GM21529 (cell line): ENCODE measurements around the gene ETFB.

Experiments
- ATAC-seq: cut with Tn5 transposase; IDR thresholded peaks from one replicate; pipeline ENCODE4 v1.9.1; 2021; ENCODE audit not compliant: unreplicated experiment

Gene ETFB

DNA sequence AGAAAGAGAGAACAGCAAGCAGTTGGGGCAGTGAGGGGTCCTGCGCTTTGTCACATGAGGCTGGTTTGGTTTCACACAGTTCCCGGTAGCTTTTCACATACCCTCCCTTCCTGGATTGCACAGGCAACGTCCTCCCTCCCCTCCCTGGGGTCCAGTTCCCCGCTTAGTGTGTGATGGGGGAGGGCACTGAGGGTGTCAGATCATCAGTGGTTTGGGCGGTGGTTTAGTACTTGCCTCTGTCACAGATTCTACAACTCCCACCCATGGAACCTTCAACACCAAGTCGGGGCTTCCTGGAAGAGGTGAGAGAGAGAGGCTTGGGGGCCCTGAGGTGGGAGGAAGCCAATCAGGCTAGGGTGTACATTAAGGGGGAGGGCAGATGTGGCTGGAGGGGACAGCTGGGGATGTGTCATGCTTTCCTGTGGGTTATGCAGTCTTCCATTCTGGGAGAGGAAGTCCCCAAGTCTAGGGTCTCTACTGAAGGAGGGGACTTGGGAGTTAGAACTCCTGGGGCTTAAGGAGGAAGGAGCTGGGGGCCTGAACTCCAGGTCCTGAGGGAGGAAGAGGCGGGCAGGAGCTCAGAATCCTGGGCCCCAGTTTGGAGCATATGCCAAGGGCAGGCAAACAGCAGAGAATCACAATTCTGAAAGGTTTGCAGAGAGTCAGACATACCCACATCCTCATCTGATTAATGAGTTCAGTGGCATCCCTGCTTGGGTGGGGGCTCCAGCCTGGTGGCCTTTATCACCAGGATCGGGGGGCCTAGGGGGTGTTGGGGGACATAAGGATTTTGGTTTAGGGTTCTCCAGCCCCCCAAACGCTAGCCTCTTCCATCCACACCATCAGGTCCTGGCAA, 6.7 kb upstream of the ETFB start, which contains the start of gene NKG7:
Gene NKG7 (minus strand): TSS at position 6 of the 856 bp plus-strand sequence. CDS start 119 bp downstream, outside the sequence.
- no peak for ATAC-seq

GRCh38 chr19:51372021-51372648, 5.9 kb upstream of the ETFB start:
- no peak for ATAC-seq

DNA sequence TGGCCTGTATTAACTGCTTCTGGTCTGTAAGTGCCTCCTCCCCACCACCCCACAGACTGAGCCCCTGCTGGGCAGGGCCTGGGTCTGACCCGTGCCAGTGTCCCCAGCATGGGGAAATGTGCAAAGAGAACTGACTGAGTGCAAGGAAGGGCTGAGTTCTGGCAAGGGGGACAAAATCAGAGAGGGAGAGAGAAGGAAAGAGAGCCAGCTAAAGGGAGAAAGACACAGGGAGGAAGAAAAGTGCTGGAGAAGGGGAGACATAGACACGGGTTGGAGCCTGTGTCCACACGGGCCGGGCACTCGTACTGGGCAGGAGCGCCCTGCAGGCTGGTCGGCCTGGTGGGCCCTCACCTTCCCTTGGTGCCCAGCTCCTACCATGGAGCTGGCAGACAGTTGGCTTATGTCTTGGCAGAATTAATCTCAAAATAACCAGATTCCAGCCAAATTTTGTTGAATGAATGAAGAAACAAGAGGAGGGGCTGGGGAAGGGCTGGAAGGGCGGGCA, 5.0 kb upstream of the ETFB start:
- no peak for ATAC-seq

DNA sequence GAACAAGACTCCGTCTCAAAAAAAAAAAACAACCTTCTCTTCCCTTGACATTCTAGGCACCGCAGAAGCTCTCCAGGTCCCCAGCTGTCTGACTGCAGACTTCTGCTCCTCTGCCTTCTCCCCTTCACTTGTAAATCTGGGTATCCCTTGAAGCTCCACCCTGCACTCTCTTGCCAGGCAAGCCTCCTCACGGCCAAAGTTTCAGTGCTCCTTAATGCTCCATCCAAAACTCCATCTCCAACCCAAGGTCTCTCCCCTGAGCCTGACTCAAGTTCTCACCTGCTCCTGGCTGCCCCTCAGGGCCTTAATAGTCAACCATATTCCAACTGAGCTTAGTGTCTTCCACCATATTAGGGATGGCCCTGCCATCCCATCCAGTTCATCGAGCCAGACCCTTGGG, 4.0 kb upstream of the ETFB start:
- no peak for ATAC-seq

DNA sequence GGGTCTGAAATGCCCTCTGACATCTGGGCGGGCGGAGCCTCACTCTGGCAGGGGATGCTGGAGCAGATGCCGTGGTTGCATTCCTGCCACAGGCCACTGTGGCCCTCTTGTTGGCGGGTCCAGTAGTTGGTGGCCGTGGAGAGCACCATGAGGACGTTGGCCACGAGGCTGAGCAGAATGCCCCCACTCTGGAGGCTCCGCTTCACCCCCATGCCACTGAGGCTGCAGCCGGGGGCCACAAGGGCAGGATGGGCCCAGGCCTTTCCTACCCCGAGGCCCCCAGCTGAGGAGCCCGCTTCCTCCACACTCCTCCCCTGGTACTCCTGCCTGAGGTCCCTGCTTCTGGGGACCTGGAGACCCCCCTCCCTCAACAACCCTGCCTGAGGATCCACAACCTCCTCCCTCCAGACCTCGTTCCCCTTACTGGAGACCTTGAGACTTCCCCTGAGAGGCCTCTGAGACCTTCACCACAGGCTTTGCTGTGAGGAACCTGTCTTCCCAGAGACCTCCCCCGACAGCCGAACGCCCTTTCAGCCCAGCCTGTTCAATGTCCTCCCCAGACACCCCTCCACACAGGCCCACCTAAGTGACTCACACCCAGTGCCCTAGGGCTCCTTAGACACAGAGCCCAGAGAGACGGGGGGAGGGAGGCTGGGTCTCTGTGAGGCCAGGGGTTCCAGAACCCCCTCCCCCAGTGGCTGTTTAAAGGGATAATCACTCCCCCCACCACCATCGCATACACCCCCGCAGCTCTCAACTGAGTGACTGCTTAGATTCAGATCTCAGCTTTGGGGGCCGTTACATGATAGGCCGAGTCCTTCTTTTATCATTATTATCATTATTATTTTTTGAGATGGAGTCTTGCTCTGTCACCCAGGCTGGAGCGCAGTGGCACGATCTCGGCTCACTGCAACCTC, 2.4 kb upstream of the ETFB start, which contains the start of gene CLDND2:
Gene CLDND2 (minus strand): TSS at position 638 of the 917 bp plus-strand sequence. CDS start 426 bp downstream, at position 212.
- ATAC-seq: no peak

DNA sequence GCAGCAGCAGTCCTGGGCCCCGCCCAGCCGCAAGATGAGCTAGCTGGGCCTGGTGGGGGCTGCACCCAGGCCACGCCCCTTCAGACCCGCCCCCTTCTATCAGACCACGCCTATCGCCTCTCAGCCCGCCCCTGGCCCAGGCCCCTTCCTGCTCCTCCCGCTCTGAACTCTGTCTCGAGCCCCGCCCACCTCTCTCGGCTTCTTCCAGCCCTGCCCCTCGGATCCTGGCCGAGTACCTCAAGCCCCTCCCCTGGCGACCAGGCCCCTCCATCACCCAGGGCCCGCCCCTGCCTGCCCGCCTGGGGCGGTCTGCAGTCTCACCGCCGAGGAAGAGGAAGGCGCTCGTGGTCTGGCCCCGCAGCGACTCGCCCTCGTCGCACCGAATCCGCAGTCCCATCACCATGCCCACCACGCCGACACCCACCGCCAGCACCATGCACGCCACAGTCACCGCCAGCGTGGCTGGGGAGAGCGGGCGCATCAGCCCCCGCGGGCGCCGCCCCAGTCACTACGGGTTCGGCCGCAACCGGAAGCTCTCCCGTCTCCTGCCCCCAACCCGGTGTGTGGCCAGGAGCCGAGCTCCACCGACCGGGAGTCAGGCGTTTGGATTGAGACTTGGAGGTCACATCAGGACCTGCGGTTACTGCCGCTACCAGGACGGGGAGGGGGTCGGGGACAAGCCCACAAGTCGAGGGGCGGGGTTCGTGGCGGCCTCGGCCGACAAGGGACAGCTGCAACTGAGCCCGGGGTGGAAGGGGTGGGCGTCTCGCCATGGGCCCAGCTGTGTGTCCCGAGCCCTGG, 1.6 kb upstream of the ETFB start:
- peak; percentile 77 for ATAC-seq

DNA sequence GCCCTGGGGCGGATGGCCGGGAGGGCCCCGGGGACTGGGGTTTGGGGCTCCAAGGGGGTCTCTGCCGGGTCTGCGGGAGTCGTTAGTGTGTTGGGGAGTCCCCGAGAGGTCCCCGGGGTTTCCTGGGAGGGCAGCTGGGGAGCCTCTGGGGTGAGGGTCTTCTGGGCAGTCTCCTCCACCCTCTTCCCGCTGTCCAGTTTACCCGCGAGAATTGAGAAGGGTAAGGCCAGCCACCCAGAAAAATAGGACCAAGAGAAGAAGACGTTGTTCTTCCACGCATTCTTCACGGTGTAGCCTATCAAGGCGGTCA, 1.0 kb upstream of the ETFB start:
- no peak for ATAC-seq

GRCh38 chr19:51366389-51367254, 434 bp upstream of the ETFB start:
- ATAC-seq: peak; percentile 49

DNA sequence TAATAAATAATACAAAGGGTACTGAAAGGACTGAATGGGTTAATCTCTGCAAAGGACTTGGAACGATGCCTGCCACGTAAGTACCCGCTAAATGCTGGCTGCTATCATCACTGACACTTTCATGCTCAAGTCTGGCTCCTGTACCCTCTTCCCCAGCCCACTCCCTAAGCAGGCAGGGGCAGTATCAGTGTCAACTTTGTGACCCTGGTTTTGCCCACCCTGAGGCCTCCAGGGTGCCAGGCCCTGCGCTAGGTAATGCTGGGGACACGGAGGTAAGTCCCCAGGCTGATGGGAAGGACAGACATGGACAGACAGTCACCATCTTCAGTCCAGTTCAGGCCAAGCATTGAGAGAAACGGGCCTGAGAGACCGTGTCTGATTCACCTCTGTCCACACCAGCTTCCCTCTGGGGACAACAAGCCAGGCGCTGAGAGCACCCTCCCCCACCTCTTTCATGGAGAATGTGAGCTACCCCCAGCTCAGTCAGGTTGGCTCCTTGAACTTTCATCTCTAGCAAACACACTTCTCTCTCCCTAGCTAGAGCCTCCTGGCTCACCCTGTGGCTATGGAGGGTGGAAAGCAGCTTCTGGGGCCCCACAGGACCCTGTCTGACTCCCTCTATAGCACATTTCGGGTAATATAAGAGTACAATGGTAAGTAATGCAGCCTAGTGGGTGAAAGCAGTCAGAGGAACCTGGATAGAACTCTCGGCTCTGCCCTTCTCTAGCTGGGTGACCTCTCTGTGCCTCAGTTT, 800 bp downstream of the ETFB start:
- ATAC-seq: no peak

GRCh38 chr19:51364200-51365106, 1.7 kb downstream of the ETFB start:
- no peak for ATAC-seq

GRCh38 chr19:51361239-51361638, 4.9 kb downstream of the ETFB start:
- ATAC-seq: no peak

- no peak for ATAC-seq
These were observed 6.9 kb downstream of the ETFB start for GRCh38 chr19:51359294-51359693.

- no peak for ATAC-seq
These were observed 8.2 kb downstream of the ETFB start for GRCh38 chr19:51357952-51358351.

- no peak for ATAC-seq
These were observed 9.9 kb downstream of the ETFB start for GRCh38 chr19:51356159-51356801.

DNA sequence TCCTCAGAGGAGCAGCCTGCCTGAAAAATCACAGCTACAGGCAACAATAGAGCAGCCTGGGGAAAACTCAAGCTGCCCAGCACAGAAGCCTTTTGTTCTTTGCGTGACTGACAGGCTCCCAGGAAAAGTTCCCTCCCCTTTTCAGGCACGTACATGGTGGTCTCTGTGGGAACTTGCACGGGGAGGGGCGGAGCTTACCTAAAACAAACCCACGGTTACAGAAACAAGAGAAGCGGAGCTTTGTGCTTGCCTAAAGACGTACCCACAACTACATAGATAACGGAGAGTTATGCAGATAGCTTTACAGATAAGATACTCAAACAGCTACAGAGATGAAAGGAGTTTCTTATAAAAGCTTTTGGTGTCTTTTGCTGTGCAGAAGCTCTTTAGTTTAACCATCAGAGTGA, 11.4 kb downstream of the ETFB start:
- no peak for ATAC-seq

DNA sequence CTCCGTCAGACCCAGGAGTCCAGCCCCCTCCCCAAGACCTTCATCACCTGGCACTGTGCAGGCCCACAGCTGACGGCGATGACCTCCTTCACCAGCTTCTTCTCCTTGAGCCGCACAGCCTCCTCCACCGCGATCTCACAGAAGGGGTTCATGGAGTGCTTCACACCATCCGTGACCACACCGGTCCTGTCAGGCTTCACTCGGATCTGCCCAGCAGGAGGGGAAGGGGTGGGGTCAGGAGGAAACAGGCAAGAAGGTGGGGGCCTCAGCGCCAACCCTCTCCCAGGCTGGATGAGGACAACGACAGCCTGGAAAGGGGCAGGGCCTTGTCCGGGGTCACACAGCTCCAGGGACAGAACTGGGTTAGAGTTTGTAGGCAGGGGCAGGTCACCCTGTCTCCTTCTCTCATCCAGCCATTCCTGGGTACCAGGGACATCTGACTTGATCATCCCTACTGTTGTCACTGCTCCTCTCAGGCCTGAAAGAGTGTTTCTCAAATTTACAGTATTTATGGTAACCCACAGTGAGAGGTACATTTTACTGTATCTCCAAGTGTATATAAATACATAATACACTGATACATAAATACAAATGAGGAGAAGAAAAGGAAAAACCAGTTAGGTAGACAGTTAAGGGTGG, 12.0 kb downstream of the ETFB start:
- ATAC-seq: no peak
